Mucosa of descending colon (tissue), 3 donors: ENCODE data around the gene FNDC1. TPM values are rescaled to one million over a fixed set of nuclear protein-coding genes. Genes with fewer than 3 reads are reported as not detected.

Experiments
- ATAC-seq: fragments of 200-7000 bp; cut with Tn5 transposase; one replicate; pipeline ENCODE4 v1.9.1; 2020; ENCODE audit warnings: mild to moderate bottlenecking, moderate library complexity
- DNase-seq, 3 donors: peaks; one replicate each; pipeline ENCODE4 v3.0.0-alpha.2; 2020
- H3K36me3 ChIP-seq: fragments of 200-600 bp; one replicate; pipeline ENCODE4 v1.8.0; 2021; ENCODE audit warnings: low read depth, mild to moderate bottlenecking
- H3K4me1 ChIP-seq: fragments of 200-600 bp; one replicate; pipeline ENCODE4 v1.8.0; 2021; ENCODE audit warnings: low read depth, mild to moderate bottlenecking
- H3K4me3 ChIP-seq: fragments of 200-600 bp; one replicate; pipeline ENCODE4 v1.8.0; 2021; ENCODE audit warnings: mild to moderate bottlenecking
- H3K9me3 ChIP-seq: fragments of 200-600 bp; one replicate; pipeline ENCODE4 v1.8.0; 2021; ENCODE audit warnings: mild to moderate bottlenecking
- intact Hi-C, 2 donors: fragments of 100-400 bp; cut with DNase I in 1 of 2; cut with micrococcal nuclease in 1 of 2; formaldehyde crosslinking; loops; one replicate each; pipeline versions ENCODE4 v1.11.0 to v1.11.1; 2022; cut with DNase I, micrococcal nuclease
- total RNA-seq, 3 donors: library from RNA; stranded (reverse); fragmentation: NEBNext Ultra II Directional in 2 of 3; extraction: Animal tissue kit (Norgen Biotek cat#: 25700) in 2 of 3; gene quantifications; one replicate each; pipeline versions ENCODE4 v1.2.1 to v1.2.4, GENCODE V29; 2021 to 2023
- TF ChIP-seq, protein P1 (sequence below): fragments of 200-600 bp; IDR thresholded peaks from one replicate; pipeline ENCODE4 v1.8.0; 2022; ENCODE audit warnings: antibody characterized with exemption, mild to moderate bottlenecking
- donor health status: DM: no; HTN: no; CAD: no; lungs with moderate emphysema.
- donor health status: DM: no; HTN: no; CAD: no.
- donor health status: DM: no; HTN: yes; CAD: no.

The FNDC1 gene
- total RNA-seq, 3 donors from 2014 or later, result 0.64 to 6.6 (median 0.89) TPM

DNA sequence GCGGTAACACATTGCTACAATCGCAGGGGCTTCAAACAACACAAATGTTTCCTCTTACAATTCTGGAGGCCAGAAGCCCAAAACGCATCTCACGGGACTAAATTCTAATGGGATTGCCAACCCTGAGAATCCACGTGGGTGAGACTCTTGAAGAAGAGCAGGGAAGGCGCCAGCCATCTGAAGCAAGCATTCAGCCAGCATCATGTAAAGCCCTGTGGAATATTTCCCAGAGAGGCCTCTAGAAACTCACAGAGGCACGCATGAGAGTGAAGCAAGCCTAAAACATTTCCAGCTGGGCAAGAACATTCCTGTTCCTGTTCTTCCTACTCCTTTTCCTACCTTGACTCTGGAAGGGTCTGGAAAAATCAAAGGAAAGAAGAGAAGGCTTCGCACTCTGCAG lies 19.6 kb upstream of the FNDC1 start:
- TF ChIP-seq, protein P1, sequence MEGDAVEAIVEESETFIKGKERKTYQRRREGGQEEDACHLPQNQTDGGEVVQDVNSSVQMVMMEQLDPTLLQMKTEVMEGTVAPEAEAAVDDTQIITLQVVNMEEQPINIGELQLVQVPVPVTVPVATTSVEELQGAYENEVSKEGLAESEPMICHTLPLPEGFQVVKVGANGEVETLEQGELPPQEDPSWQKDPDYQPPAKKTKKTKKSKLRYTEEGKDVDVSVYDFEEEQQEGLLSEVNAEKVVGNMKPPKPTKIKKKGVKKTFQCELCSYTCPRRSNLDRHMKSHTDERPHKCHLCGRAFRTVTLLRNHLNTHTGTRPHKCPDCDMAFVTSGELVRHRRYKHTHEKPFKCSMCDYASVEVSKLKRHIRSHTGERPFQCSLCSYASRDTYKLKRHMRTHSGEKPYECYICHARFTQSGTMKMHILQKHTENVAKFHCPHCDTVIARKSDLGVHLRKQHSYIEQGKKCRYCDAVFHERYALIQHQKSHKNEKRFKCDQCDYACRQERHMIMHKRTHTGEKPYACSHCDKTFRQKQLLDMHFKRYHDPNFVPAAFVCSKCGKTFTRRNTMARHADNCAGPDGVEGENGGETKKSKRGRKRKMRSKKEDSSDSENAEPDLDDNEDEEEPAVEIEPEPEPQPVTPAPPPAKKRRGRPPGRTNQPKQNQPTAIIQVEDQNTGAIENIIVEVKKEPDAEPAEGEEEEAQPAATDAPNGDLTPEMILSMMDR, result no peak
- DNase-seq, result no peak
- H3K4me3 ChIP-seq, result no peak overlapping the region
- ATAC-seq, result no peak
- no peaks in the 10 kb centered on the region for H3K4me1 ChIP-seq
- H3K36me3 ChIP-seq, result no peaks in the 10 kb centered on the region
- H3K9me3 ChIP-seq, result no peaks in the 10 kb centered on the region
- intact Hi-C loops, result no loop called here

DNA sequence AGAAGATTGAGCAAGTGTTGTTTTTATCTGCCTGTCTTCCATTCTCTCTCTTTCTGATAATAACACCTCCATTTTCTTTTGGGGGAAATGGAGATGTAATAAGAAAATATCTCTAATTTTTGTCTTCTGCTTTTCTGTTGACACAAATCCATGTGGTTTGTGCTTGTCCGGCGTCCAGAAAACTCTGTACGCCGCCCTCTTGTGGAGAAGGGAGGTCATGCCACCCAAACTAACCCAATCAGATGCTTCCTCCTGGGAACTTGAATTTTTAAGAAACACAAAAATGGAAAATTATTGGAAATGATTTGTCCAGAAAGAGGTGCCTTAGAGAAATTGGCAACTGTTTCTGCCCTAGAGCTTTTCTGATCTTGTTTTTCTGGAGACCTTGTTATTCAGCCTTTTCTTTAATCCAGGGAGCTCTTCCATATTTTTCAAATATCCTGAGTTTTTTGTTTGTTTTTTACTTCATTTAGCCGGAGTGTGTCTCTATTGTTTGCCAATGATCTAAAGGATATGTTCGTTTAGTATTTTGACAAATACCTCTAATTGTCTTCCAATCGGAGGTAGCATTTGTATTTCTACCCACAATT lies 17.8 kb upstream of the FNDC1 start:
- TF ChIP-seq, protein P1, result peak; percentile 65
- no peak overlapping the region for H3K4me3 ChIP-seq
- ATAC-seq (peak; percentile 69), DNase-seq (peak in 2 of 3 donors; percentile 49 to 68)
- H3K9me3 ChIP-seq, result peaks cover 9% of the 10 kb centered on the region
- no peaks in the 10 kb centered on the region for H3K4me1 ChIP-seq
- intact Hi-C loops, result no loop called here
- H3K36me3 ChIP-seq, result no peaks in the 10 kb centered on the region

DNA sequence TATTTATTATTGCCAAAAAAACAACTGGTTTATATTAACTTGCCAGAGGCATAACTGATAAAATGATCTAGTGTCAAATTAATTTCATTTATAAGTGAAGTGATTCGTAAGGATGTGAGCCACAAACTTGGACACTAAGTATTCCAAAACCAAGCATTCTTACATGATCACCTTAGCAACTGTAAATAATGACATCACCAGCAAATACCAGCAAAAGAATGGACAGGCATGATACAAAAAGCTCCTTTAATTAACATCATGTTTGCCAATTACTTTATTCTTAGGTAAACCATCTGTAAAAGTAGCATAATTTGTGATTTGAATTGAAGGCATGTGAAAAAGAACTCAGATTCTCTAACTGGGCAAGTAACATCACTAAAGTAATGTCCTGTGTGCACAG lies 17.2 kb upstream of the FNDC1 start:
- Histone ChIP-seq H3K9me3 (peaks cover 9% of the 10 kb centered on the region), H3K4me1 (no peaks in the 10 kb centered on the region), H3K4me3 (no peak overlapping the region), H3K36me3 (no peaks in the 10 kb centered on the region)
- intact Hi-C loops, result no loop called here
- ATAC-seq, result no peak
- DNase-seq, result no peak
- TF ChIP-seq, protein P1, result no peak

DNA sequence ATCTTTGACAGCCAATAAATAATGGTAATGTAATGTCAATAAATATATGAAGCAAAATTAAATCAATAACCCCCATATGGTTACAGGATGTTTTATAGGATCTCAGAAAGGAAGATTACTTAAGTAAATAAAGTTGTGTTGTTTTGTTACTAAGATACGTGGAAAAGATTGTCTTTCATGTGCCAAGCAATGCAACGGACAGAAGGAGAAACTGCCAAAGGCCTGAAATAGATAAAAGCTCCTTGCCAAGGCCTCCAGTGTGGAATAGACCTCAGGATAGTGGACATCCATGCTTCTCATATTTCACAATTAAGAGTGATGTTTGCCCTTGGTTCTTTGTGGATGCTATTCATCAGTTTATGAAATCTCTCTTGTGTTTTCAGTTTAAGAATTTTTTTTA lies 16.4 kb upstream of the FNDC1 start:
- peaks cover 9% of the 10 kb centered on the region for H3K9me3 ChIP-seq
- no peaks in the 10 kb centered on the region for H3K4me1 ChIP-seq
- DNase-seq, result no peak
- H3K4me3 ChIP-seq, result no peak overlapping the region
- TF ChIP-seq, protein P1, result no peak
- no peaks in the 10 kb centered on the region for H3K36me3 ChIP-seq
- intact Hi-C loops, result no loop called here
- ATAC-seq, result no peak

DNA sequence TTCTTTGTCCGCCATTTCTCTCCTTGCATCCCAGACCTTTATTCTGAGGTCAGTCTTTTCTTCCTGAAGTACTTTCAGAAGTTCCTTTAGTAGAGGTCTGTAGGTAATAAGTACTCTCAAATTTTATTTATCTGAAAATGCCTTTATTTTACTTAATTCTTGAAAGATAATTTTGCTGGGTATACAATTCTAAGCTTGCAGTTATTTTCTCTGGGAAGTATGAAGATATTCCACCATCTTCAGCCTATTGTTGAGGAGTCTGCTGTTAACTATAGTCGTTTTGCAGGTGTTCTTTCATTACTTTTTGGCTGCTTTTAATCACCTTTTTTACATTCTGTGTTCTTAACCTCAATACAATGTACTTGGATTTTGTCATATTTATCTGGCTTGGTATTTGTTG lies 13.5 kb upstream of the FNDC1 start:
- intact Hi-C loops, result no loop called here

More for the DNA sequence above, 13.5 kb upstream of the FNDC1 start:
- Histone ChIP-seq H3K9me3 (peaks cover 9% of the 10 kb centered on the region), H3K4me1 (no peaks in the 10 kb centered on the region), H3K4me3 (no peak overlapping the region), H3K36me3 (no peaks in the 10 kb centered on the region)
- no peak for DNase-seq
- ATAC-seq, result no peak
- TF ChIP-seq, protein P1, result no peak
